Adrenal gland (tissue), 12 donors: ENCODE data around the gene GALNTL6. TPM values are rescaled to one million over a fixed set of nuclear protein-coding genes. Genes with fewer than 3 reads are reported as not detected.

Source experiments
- DNase-seq, 7 donors: peaks; one replicate each; pipeline ENCODE4 v3.0.0-alpha.2; 2019 to 2020
- H3K27ac ChIP-seq, 5 donors: fragments of 200-600 bp; sonication (generic) in 4 of 5; 1 replicate in 3 of 5; 2 replicates in 2 of 5; pipeline versions ENCODE4 v1.5.1 to v1.8.0; 2016 to 2020; ENCODE audit warnings: mild to moderate bottlenecking in 1 of 5
- H3K27me3 ChIP-seq: fragments of 200-600 bp; 2 replicates; pipeline ENCODE4 v1.8.0; 2021
- H3K36me3 ChIP-seq, 2 donors: fragments of 200-600 bp; replicated peaks in 1 of 2; 1 replicate in 1 of 2; 2 replicates in 1 of 2; pipeline versions ENCODE4 v1.5.1 to v1.8.0; 2018 to 2022
- H3K4me1 ChIP-seq, 2 donors: fragments of 200-600 bp; replicated peaks in 1 of 2; 1 replicate in 1 of 2; 2 replicates in 1 of 2; pipeline versions ENCODE4 v1.5.1 to v1.8.0; 2018 to 2021
- H3K4me3 ChIP-seq, 4 donors: fragments of 200-600 bp; sonication (generic) in 3 of 4; one replicate each; pipeline ENCODE4 v1.5.1; 2016 to 2018
- H3K9me3 ChIP-seq, 3 donors: fragments of 200-600 bp; sonication (generic) in 1 of 3; replicated peaks in 1 of 3; 1 replicate in 2 of 3; 2 replicates in 1 of 3; pipeline versions ENCODE4 v1.5.1 to v1.8.0; 2016 to 2021
- CTCF ChIP-seq, 6 experiments: fragments of 450-650 bp in 4 of 6; fragments of 200-600 bp in 2 of 6; sonication (generic) in 1 of 6; IDR thresholded peaks; 1 replicate in 5 of 6; 2 replicates in 1 of 6; pipeline versions ENCODE4 v1.5.1 to v1.8.0; 2016 to 2021; ENCODE audit warnings: antibody characterized with exemption in 6 of 6, mild to moderate bottlenecking in 2 of 6, moderate library complexity in 1 of 6
- POLR2A ChIP-seq, 2 donors: fragments of 450-650 bp; IDR thresholded peaks; one replicate each; pipeline ENCODE4 v1.6.1; 2017; ENCODE audit warnings: antibody characterized with exemption in 2 of 2, mild to moderate bottlenecking in 2 of 2, moderate library complexity in 1 of 2
- WGBS, 4 donors: extraction: QIAGEN DNeasy Blood & Tissue Kit in 2 of 4; methylation state at CpG; one replicate each; pipeline versions ENCODE4 v1.1.5 to v1.1.7; 2013 to 2017; 5-methylcytosine and 5-hydroxymethylcytosine counted together
- intact Hi-C, 2 donors: fragments of 100-400 bp; cut with DNase I; formaldehyde crosslinking; loops; one replicate each; pipeline versions ENCODE4 v1.14.1 to v1.15.0; 2022 to 2023
- polyA plus RNA-seq, 3 donors: library from polyadenylated mRNA; stranded (reverse); fragments of 200-250 nt in 2 of 3; fragments of 350-450 nt in 1 of 3; fragmentation: Illumina TruSeq in 1 of 3; extraction: RNeasy Lipid Tissue Mini Kit (QIAGEN cat#74804) in 1 of 3; gene quantifications; one replicate each; pipeline ENCODE4 v1.2.3, GENCODE V29; 2013 to 2014
- total RNA-seq, 9 donors: library from RNA; depleted of rRNA in 4 of 9; stranded (reverse); fragments of >200 nt in 4 of 9; fragments of 120-200 nt in 1 of 9; fragmentation: NEBNext Ultra II Directional in 1 of 9; extraction: Animal tissue kit (Norgen Biotek cat#: 25700) in 1 of 9; gene quantifications; one replicate each; pipeline versions ENCODE4 v1.1.0 to v1.2.4, GENCODE V29; 2013 to 2023
- donor health status: healthy with polysubstance abuse.
- donor health status: Bipolar disorder and iron deficiency.
- donor health status: DM: yes; HTN: yes; CAD: no.
- donor health status: DM: no; HTN: no; CAD: no.
- donor health status: DM: no; HTN: no; CAD: no.
- donor health status: DM: yes; HTN: yes; CAD: no.

Gene GALNTL6
- total and polyA plus RNA-seq, 12 donors, result 0.10 to 0.96 (median 0.42) TPM; not detected in 1

GRCh38 chr4:172707622-172708021 is 894.4 kb downstream of the GALNTL6 start:
- intact Hi-C loops, result no loop called here
- Histone ChIP-seq H3K4me3 (no peak overlapping the region), H3K27ac (no peak overlapping the region), H3K4me1 (no peaks in the 10 kb centered on the region), H3K27me3 (no peaks in the 10 kb centered on the region), H3K9me3 (peaks cover 0 to 6% (median 5%) of the 10 kb centered on the region in 3 donors), H3K36me3 (no peaks in the 10 kb centered on the region)
- 65 to 79% (median 75%) methylated on average over 1 of the region's 1 CpG for WGBS, 4 donors
- TF ChIP-seq CTCF (IDR thresholded peaks at IDR 0.05), result no peak
- TF ChIP-seq POLR2A (IDR thresholded peaks at IDR 0.05), result no peak
- DNase-seq, result no peak

- intact Hi-C loops, result no loop called here
Observed at GRCh38 chr4:172708184-172708583, 895.0 kb downstream of the GALNTL6 start.

GRCh38 chr4:172709376-172709775 is 896.2 kb downstream of the GALNTL6 start:
- H3K27ac ChIP-seq, result no peak overlapping the region
- peaks cover 0 to 6% (median 5%) of the 10 kb centered on the region in 3 donors for H3K9me3 ChIP-seq
- intact Hi-C loops, result no loop called here
- 24 to 27% (median 26%) methylated on average over 1 of the region's 1 CpG for WGBS, 4 donors
- H3K36me3 ChIP-seq, result no peaks in the 10 kb centered on the region
- H3K27me3 ChIP-seq, result no peaks in the 10 kb centered on the region
- no peaks in the 10 kb centered on the region for H3K4me1 ChIP-seq
- H3K4me3 ChIP-seq, result no peak overlapping the region
- no peak for DNase-seq
- TF ChIP-seq CTCF (IDR thresholded peaks at IDR 0.05) (no peak), POLR2A (IDR thresholded peaks at IDR 0.05) (no peak)

More at GRCh38 chr4:172708184-172708583, 895.0 kb downstream of the GALNTL6 start:
- Histone ChIP-seq H3K4me3 (no peak overlapping the region), H3K4me1 (no peaks in the 10 kb centered on the region), H3K36me3 (no peaks in the 10 kb centered on the region), H3K27me3 (no peaks in the 10 kb centered on the region), H3K9me3 (peaks cover 0 to 6% (median 5%) of the 10 kb centered on the region in 3 donors), H3K27ac (no peak overlapping the region)
- DNase-seq, result no peak
- 70 to 75% (median 74%) methylated on average over 5 of the region's 5 CpGs for WGBS, 4 donors
- TF ChIP-seq POLR2A (IDR thresholded peaks at IDR 0.05) (no peak), CTCF (IDR thresholded peaks at IDR 0.05) (no peak)

- Histone ChIP-seq H3K4me3 (no peak overlapping the region), H3K9me3 (no peaks in the 10 kb centered on the region), H3K36me3 (no peaks in the 10 kb centered on the region), H3K27me3 (no peaks in the 10 kb centered on the region), H3K4me1 (no peaks in the 10 kb centered on the region), H3K27ac (no peak overlapping the region)
- intact Hi-C loops, result no loop called here
- TF ChIP-seq CTCF (IDR thresholded peaks at IDR 0.05) (no peak), POLR2A (IDR thresholded peaks at IDR 0.05) (no peak)
- WGBS, 4 donors, result 52 to 61% (median 53%) methylated on average over 9 of the region's 9 CpGs
- no peak for DNase-seq
Observed at GRCh38 chr4:172716291-172716690, 903.1 kb downstream of the GALNTL6 start.
